ENCODE data around the gene GRIK3.

GRCh38 chr1:36986241-36986985 is 47.9 kb downstream of the GRIK3 start:
- no peak for TF ChIP-seq ZSCAN20 (CRISPR knock-in tag; IDR thresholded peaks at IDR 0.05)
- no peak for TF ChIP-seq RNF2 (IDR thresholded peaks at IDR 0.05; ENCODE audit: borderline replicate concordance, low read depth)
- TF ChIP-seq, protein P1, sequence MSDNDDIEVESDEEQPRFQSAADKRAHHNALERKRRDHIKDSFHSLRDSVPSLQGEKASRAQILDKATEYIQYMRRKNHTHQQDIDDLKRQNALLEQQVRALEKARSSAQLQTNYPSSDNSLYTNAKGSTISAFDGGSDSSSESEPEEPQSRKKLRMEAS (IDR thresholded peaks at IDR 0.05), result no peak
- no peak for TF ChIP-seq POLR2AphosphoS2 (conservative IDR thresholded peaks at IDR 0.05; ENCODE audit: low read length)
- TF ChIP-seq CTCF (IDR thresholded peaks at IDR 0.05), result no peak
- TF ChIP-seq REST (IDR thresholded peaks at IDR 0.05), result no peak
- TF ChIP-seq CHD4 (IDR thresholded peaks at IDR 0.05; ENCODE audit: borderline replicate concordance), result no peak
- no peak for TF ChIP-seq EP300 (IDR thresholded peaks at IDR 0.05)
- no peak for TF ChIP-seq SMC3 (IDR thresholded peaks at IDR 0.05)
- no peak for TF ChIP-seq NR3C1 (IDR thresholded peaks at IDR 0.05)
- TF ChIP-seq, protein P2, sequence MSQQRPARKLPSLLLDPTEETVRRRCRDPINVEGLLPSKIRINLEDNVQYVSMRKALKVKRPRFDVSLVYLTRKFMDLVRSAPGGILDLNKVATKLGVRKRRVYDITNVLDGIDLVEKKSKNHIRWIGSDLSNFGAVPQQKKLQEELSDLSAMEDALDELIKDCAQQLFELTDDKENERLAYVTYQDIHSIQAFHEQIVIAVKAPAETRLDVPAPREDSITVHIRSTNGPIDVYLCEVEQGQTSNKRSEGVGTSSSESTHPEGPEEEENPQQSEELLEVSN (IDR thresholded peaks at IDR 0.05; ENCODE audit: borderline replicate concordance, low read depth), result no peak
- no peak for TF ChIP-seq ZFP36 (IDR thresholded peaks at IDR 0.05; ENCODE audit: borderline replicate concordance, partially characterized antibody)
- TF ChIP-seq CHD2 (IDR thresholded peaks at IDR 0.05; ENCODE audit: low read length, partially characterized antibody), result no peak
